ENCODE data around the gene ZNF521.

ZNF521 gene

DNA sequence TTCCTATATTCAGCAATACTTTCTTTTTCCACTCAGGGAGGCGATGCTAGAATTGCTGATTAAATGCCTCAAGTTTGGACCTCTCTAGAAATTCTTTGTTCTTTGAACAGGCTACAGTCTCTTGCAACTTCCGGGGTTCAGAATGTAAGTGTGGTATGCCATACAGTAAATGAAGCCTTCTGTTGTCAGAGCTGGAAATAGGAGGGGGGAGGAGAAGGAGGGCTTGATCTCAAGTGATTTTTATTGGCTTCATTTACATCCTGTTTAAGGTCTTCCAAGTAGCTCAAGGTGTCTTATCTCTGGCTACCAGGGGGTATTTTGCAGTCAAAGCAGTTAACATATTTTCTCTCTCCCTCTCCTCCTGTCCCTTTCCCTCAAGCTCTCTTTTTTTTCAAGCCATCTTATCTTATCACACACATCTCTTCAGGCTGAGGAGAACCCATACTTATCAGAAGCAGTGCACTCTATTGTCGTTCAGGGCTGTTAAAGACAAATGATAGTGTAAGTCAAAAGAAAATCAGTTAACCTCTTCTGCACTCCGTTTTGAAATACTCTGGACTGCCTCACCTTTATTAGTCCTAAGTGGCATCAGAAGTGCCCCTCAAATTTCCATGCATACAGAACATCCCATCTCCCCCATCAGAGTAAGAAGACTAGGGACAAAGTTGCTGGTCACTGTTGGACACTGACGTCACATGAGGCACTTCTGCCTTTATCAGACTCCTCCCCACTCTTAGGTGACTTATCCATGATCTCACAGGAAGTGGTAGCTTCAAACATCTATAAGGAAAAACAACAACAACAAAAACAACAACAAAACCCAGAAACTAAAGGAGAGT is 112.2 kb downstream of the ZNF521 start:
- H3K4me3 ChIP-seq (ENCODE audit: low read depth, low read length): no peak overlapping the region
- no peaks in the 10 kb centered on the region for H3K9me3 ChIP-seq (ENCODE audit: severe bottlenecking)
- TF ChIP-seq, protein P1, sequence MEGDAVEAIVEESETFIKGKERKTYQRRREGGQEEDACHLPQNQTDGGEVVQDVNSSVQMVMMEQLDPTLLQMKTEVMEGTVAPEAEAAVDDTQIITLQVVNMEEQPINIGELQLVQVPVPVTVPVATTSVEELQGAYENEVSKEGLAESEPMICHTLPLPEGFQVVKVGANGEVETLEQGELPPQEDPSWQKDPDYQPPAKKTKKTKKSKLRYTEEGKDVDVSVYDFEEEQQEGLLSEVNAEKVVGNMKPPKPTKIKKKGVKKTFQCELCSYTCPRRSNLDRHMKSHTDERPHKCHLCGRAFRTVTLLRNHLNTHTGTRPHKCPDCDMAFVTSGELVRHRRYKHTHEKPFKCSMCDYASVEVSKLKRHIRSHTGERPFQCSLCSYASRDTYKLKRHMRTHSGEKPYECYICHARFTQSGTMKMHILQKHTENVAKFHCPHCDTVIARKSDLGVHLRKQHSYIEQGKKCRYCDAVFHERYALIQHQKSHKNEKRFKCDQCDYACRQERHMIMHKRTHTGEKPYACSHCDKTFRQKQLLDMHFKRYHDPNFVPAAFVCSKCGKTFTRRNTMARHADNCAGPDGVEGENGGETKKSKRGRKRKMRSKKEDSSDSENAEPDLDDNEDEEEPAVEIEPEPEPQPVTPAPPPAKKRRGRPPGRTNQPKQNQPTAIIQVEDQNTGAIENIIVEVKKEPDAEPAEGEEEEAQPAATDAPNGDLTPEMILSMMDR (IDR thresholded peaks at IDR 0.05; ENCODE audit: low read depth, low read length): no peak
- H3K36me3 ChIP-seq: no peaks in the 10 kb centered on the region
- no peak for DNase-seq
- H3K27me3 ChIP-seq (ENCODE audit: insufficient read depth, low read depth, severe bottlenecking): no peaks in the 10 kb centered on the region
- H3K27ac ChIP-seq: no peak overlapping the region

DNA sequence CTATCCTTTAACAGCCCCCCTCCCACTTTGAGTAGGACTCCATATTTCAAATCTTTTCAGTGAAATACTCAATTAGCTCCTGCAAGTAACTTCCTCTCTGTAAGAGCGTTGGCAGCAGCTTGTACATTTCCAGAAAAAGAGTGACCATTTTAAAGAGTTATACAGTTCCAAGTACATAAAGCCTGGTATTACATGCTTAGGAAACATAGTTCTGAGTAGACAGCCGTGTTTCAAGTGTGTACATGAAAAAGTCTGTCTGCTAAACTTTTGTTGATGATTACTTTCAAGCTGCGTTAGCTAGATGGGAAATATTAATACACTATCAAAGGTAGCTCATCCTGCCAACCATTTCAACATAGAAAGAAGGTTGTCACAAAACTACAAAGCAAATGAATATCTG is 112.8 kb downstream of the ZNF521 start:
- no peak overlapping the region for H3K4me3 ChIP-seq (ENCODE audit: low read depth, low read length)
- DNase-seq: no peak
- no peaks in the 10 kb centered on the region for H3K9me3 ChIP-seq (ENCODE audit: severe bottlenecking)

DNA sequence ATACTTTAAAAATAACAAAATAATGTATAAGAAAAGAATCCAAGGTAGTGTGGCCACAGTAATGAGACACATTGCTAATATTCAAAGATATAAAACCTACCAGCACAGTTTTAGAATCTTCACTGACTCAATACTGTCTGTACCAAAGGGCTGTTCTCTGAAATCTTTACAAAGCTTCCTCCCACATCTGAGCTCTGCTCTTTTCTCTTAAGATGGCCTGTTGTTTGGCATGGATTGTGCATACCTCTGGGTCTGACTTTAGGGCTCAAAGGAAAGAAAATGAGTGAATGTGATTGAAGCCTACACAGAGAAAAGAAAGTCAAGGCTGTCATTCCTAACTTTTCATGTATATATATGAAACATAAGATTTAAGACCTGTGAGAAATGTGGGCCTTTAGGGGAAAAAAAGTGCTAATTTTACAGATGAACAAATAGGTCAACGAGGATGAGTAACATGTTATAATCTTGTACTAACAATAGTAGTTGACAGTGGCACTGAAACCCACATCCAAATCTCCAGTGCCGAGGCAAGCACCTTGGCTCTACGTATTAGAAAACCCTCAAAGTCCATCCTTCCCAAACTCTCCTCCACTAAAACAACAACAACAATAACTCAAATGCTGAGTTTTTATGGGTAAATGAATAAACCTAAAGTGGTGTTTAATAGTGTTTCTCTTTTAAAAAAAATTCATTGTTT is 114.2 kb downstream of the ZNF521 start:
- Histone ChIP-seq H3K27ac (no peak overlapping the region), H3K9me3 (ENCODE audit: severe bottlenecking) (no peaks in the 10 kb centered on the region), H3K4me3 (ENCODE audit: low read depth, low read length) (no peak overlapping the region), H3K36me3 (no peaks in the 10 kb centered on the region), H3K27me3 (ENCODE audit: insufficient read depth, low read depth, severe bottlenecking) (no peaks in the 10 kb centered on the region)
- TF ChIP-seq, protein P1 (IDR thresholded peaks at IDR 0.05; ENCODE audit: low read depth, low read length): no peak
- DNase-seq: no peak

More for the DNA sequence above, 112.8 kb downstream of the ZNF521 start:
- H3K27me3 ChIP-seq (ENCODE audit: insufficient read depth, low read depth, severe bottlenecking): no peaks in the 10 kb centered on the region
- TF ChIP-seq, protein P1 (IDR thresholded peaks at IDR 0.05; ENCODE audit: low read depth, low read length): no peak
- no peak overlapping the region for H3K27ac ChIP-seq
- no peaks in the 10 kb centered on the region for H3K36me3 ChIP-seq

DNA sequence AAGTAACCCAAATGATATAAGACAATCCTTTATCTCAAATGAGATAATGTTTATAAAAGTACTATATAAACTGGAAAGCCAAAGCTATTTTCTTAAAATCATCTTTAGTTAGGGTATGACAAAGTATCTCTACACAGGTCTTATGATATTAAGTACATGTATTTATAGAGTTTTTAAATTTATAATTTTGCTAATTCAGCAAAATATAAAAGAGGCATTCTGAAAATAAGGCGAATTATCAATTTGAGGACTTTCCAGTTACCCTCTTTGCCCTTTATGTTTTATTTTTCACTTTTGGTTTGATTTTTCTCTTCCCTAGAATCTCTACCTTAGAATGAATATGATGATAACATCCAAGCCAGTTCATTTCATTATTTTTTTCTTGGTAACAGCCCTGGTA is 115.2 kb downstream of the ZNF521 start:
- H3K27me3 ChIP-seq (ENCODE audit: insufficient read depth, low read depth, severe bottlenecking): no peaks in the 10 kb centered on the region
- TF ChIP-seq, protein P1 (IDR thresholded peaks at IDR 0.05; ENCODE audit: low read depth, low read length): no peak
- no peaks in the 10 kb centered on the region for H3K9me3 ChIP-seq (ENCODE audit: severe bottlenecking)
- H3K36me3 ChIP-seq: no peaks in the 10 kb centered on the region
- H3K27ac ChIP-seq: no peak overlapping the region
- H3K4me3 ChIP-seq (ENCODE audit: low read depth, low read length): no peak overlapping the region
- DNase-seq: no peak

DNA sequence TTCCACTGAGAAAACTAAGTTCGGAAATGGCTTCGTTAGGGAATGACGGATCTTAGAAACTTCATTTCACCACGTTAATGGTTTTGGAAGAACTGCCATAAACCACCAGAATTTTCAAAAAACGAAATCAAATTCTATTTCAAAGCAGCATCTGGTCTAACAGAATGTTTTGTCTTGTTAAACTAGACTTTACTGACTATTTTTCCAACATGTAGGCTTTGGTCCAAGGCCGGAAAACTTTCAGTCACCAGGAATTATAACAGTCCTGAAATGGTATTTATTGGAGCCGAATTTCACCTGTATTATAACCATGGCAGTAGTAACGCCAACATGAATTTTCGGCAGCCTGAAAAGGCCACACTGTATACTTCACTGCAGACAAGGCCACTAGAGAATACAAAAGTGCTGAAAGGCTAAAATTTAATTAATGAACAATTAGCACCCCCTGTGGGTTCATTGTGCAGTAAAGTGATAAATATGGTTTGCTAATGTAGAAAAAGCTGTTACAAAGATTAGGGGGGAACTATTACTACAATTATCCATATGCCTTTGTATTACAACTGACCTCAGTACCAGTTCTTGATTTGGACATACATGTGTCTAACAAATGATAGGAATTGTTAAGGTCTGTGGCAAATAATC is 116.4 kb downstream of the ZNF521 start:
- Histone ChIP-seq H3K4me3 (ENCODE audit: low read depth, low read length) (no peak overlapping the region), H3K27ac (no peak overlapping the region), H3K9me3 (ENCODE audit: severe bottlenecking) (no peaks in the 10 kb centered on the region), H3K36me3 (no peaks in the 10 kb centered on the region), H3K27me3 (ENCODE audit: insufficient read depth, low read depth, severe bottlenecking) (no peaks in the 10 kb centered on the region)
- TF ChIP-seq, protein P1 (IDR thresholded peaks at IDR 0.05; ENCODE audit: low read depth, low read length): no peak
- DNase-seq: no peak
